Upper lobe of left lung (tissue), 4 donors: ENCODE results near the gene MYL12A.
A peak's percentile ranks its signal among the peaks of the same experiment; 100 is the strongest.

Experiments used
- CTCF ChIP-seq, 6 experiments: fragments of 450-650 bp in 4 of 6; fragments of 200-600 bp in 2 of 6; sonication (generic) in 2 of 6; IDR thresholded peaks; one replicate each; pipeline ENCODE4 v1.5.1; 2016 to 2019; ENCODE audit warnings: antibody characterized with exemption in 6 of 6
- POLR2A ChIP-seq, 4 donors: fragments of 450-650 bp; IDR thresholded peaks; one replicate each; pipeline ENCODE4 v1.5.1; 2016 to 2017; ENCODE audit warnings: antibody characterized with exemption in 4 of 4, mild to moderate bottlenecking in 2 of 4

- TF ChIP-seq CTCF (IDR thresholded peaks at IDR 0.05) (peak in 4 of 6 experiments; percentile 19 to 48 (median 40)), POLR2A (IDR thresholded peaks at IDR 0.05) (peak; percentile 52 to 94 (median 74))
Observed at GRCh38 chr18:3261373-3262233, 14.0 kb downstream of the MYL12A start, which contains the start of gene MYL12B.
